SK-N-SH (cell line): ENCODE results near the gene KBTBD13. TPM values are rescaled to one million over a fixed set of nuclear protein-coding genes. Genes with fewer than 3 reads are reported as not detected.

ENCODE experiments used
- CTCF ChIA-PET: fragments of 300-600, 350-600 bp; formaldehyde crosslinking; extraction: SDS; loops from one replicate; lab custom pipeline; 2021; lab: Yijun Ruan, JAX
- POLR2A ChIA-PET: fragments of 350-600 bp; sonication (Branson Sonifier 250); formaldehyde crosslinking; extraction: SDS; loops from one replicate; lab custom pipeline; 2020; ENCODE audit warnings: antibody characterized with exemption, inconsistent platforms; lab: Yijun Ruan, JAX
- DNase-seq: peaks from one replicate; pipeline ENCODE4 v3.0.0; 2012
- H2AFZ ChIP-seq: fragments of 200-600 bp; sonication (generic); 2 replicates; pipeline ENCODE4 v1.8.1; 2016; ENCODE audit warnings: antibody characterized with exemption, mild to moderate bottlenecking, low read depth
- H3F3A ChIP-seq: fragments of 200-600 bp; sonication (generic); replicated peaks from 2 replicates; pipeline ENCODE3; 2016; ENCODE audit warnings: antibody characterized with exemption, mild to moderate bottlenecking; ENCODE audit not compliant: insufficient read depth
- H3K27ac ChIP-seq, 2 experiments: fragments of 200-500 bp in 1 of 2; fragments of 200-600 bp in 1 of 2; sonication (Bioruptor generic) in 1 of 2; sonication (generic), shearing (Covaris generic) in 1 of 2; 2 replicates each; pipeline versions ENCODE4 v1.5.1 to v1.6.1; 2014 to 2016; ENCODE audit warnings: low read depth in 2 of 2, inconsistent platforms in 1 of 2, low read length in 1 of 2, mild to moderate bottlenecking in 1 of 2, mixed read lengths in 1 of 2
- H3K27me3 ChIP-seq: fragments of 200-600 bp; sonication (generic), shearing (Covaris generic); 2 replicates; pipeline ENCODE4 v1.6.1; 2016; ENCODE audit warnings: mixed run types; ENCODE audit not compliant: insufficient read depth
- H3K36me3 ChIP-seq, 2 experiments: fragments of 200-500 bp in 1 of 2; fragments of 200-600 bp in 1 of 2; sonication (Bioruptor generic) in 1 of 2; sonication (generic) in 1 of 2; replicated peaks in 1 of 2; 2 replicates each; pipeline versions ENCODE3 to v1.5.1; 2014 to 2016; ENCODE audit warnings: low read length in 1 of 2, mild to moderate bottlenecking in 1 of 2; ENCODE audit not compliant: insufficient read depth in 2 of 2, control insufficient read depth in 1 of 2
- H3K4me1 ChIP-seq, 2 experiments: fragments of 200-500 bp in 1 of 2; fragments of 200-600 bp in 1 of 2; sonication (Bioruptor generic) in 1 of 2; sonication (generic), shearing (Covaris generic) in 1 of 2; 2 replicates each; pipeline versions ENCODE4 v1.5.1 to v1.6.1; 2014 to 2016; ENCODE audit warnings: low read depth in 1 of 2, low read length in 1 of 2, mixed run types in 1 of 2; ENCODE audit not compliant: insufficient read depth in 2 of 2, control insufficient read depth in 1 of 2
- H3K4me2 ChIP-seq: fragments of 200-600 bp; sonication (generic), shearing (Covaris generic); 2 replicates; pipeline ENCODE4 v1.6.1; 2017; ENCODE audit warnings: mixed run types
- H3K4me3 ChIP-seq, 2 experiments: fragments of 200-500 bp in 1 of 2; fragments of 200-600 bp in 1 of 2; sonication (Bioruptor generic) in 1 of 2; sonication (generic), shearing (Covaris generic) in 1 of 2; 2 replicates each; pipeline versions ENCODE4 v1.5.1 to v1.8.1; 2014 to 2016; ENCODE audit warnings: low read depth in 2 of 2, inconsistent platforms in 1 of 2, low read length in 1 of 2, mild to moderate bottlenecking in 1 of 2, mixed read lengths in 1 of 2, moderate library complexity in 1 of 2
- H3K79me2 ChIP-seq: fragments of 200-600 bp; sonication (generic); 2 replicates; pipeline ENCODE4 v1.8.1; 2017; ENCODE audit warnings: mild to moderate bottlenecking; ENCODE audit not compliant: insufficient read depth
- H3K9ac ChIP-seq: fragments of 200-600 bp; sonication (generic); 2 replicates; pipeline ENCODE4 v1.6.1; 2017; ENCODE audit warnings: mixed run types
- H3K9me2 ChIP-seq: fragments of 200-600 bp; sonication (generic); 2 replicates; pipeline ENCODE4 v1.6.1; 2017; ENCODE audit warnings: mixed run types
- H3K9me3 ChIP-seq: fragments of 200-600 bp; sonication (generic); 2 replicates; pipeline ENCODE4 v1.6.1; 2017; ENCODE audit warnings: mixed run types, mild to moderate bottlenecking, moderate library complexity
- H4K20me1 ChIP-seq: fragments of 200-600 bp; sonication (generic); 2 replicates; pipeline ENCODE4 v1.6.1; 2017; ENCODE audit warnings: mild to moderate bottlenecking, mixed run types; ENCODE audit not compliant: insufficient read depth
- CHD2 ChIP-seq: fragments of 150-350 bp; IDR thresholded peaks from 2 replicates; pipeline ENCODE4 v1.6.1; 2018; ENCODE audit warnings: low read length; ENCODE audit not compliant: partially characterized antibody
- CTCF ChIP-seq: fragments of 200-600 bp; sonication (generic); IDR thresholded peaks from 2 replicates; pipeline ENCODE4 v1.6.1; 2017; ENCODE audit warnings: antibody characterized with exemption, mild to moderate bottlenecking, moderate library complexity
- ELF1 ChIP-seq: IDR thresholded peaks from 2 replicates; pipeline ENCODE4 v1.4.0; 2012
- FOSL2 ChIP-seq: IDR thresholded peaks from 2 replicates; pipeline ENCODE4 v1.4.0; 2012; ENCODE audit warnings: low read depth, mild to moderate bottlenecking, moderate library complexity, borderline replicate concordance
- MAX ChIP-seq: IDR thresholded peaks from 2 replicates; pipeline ENCODE4 v1.4.0; 2012; ENCODE audit warnings: low read depth
- NFIC ChIP-seq: IDR thresholded peaks from 2 replicates; pipeline ENCODE4 v1.4.0; 2012; ENCODE audit warnings: borderline replicate concordance
- RAD21 ChIP-seq: IDR thresholded peaks from 2 replicates; pipeline ENCODE4 v1.6.1; 2012; ENCODE audit warnings: mild to moderate bottlenecking, low read length
- TAF1 ChIP-seq: IDR thresholded peaks from 2 replicates; pipeline ENCODE4 v1.6.1; 2012; ENCODE audit warnings: low read depth, mild to moderate bottlenecking, low read length, moderate library complexity, borderline replicate concordance
- TEAD4 ChIP-seq: IDR thresholded peaks from 2 replicates; pipeline ENCODE4 v1.4.0; 2012; ENCODE audit warnings: mild to moderate bottlenecking, borderline replicate concordance; ENCODE audit not compliant: insufficient read depth
- WGBS: methylation state at CpG from one replicate; pipeline ENCODE4 v1.1.6; 2017; ENCODE audit warnings: low lambda C conversion rate; 5-methylcytosine and 5-hydroxymethylcytosine counted together
- polyA plus RNA-seq, 3 experiments: library from polyadenylated mRNA; depleted of rRNA; stranded (reverse); fragments of >200 nt; gene quantifications; 2 replicates each; pipeline ENCODE4 v1.2.3, GENCODE V29; 2012

Gene KBTBD13
- polyA plus RNA-seq, 1 of the 3 experiments (the other 2 are of a cell fraction) = not detected

GRCh38 chr15:65062726-65063125 lies 13.8 kb upstream of the KBTBD13 start:
- Histone ChIP-seq H3K4me3 (no peak overlapping the region), H3F3A (peaks cover 4% of the 10 kb centered on the region), H3K36me3 (no peaks in the 10 kb centered on the region), H3K9ac (no peak overlapping the region), H4K20me1 (no peaks in the 10 kb centered on the region), H3K4me1 (no peaks in the 10 kb centered on the region; a peak in 1 of 4 replicates), H3K9me2 (no peaks in the 10 kb centered on the region), H3K27ac (no peak overlapping the region), H3K9me3 (no peaks in the 10 kb centered on the region), H3K79me2 (no peaks in the 10 kb centered on the region), H2AFZ (no peak overlapping the region), H3K4me2 (no peak overlapping the region), H3K27me3 (peaks cover 9% of the 10 kb centered on the region; the same call in 1 of the 2 replicates)
- CTCF ChIA-PET = interaction anchor here (1.1 to 9.5 kb wide), 4 partner anchors 9 to 39 kb away, joined by 3 to 88 read pairs (median 8); no protein-coding TSS in a partner anchor
- POLR2A ChIA-PET = no interaction called here
- 66% methylated on average over 3 of the region's 5 CpGs for WGBS
- TF ChIP-seq NFIC (no peak), TEAD4 (no peak), CTCF (no peak), FOSL2 (no peak), ELF1 (no peak), MAX (no peak)
- DNase-seq = no peak

GRCh38 chr15:65066001-65066634 lies 10.4 kb upstream of the KBTBD13 start:
- Histone ChIP-seq H3K4me2 (no peak overlapping the region), H3K9me3 (no peaks in the 10 kb centered on the region), H3K27me3 (peaks cover 9% of the 10 kb centered on the region; the same call in 1 of the 2 replicates), H3K4me1 (peaks cover 0 to under 1% of the 10 kb centered on the region in 2 experiments; a peak in 1 of 4 replicates), H3K9me2 (no peaks in the 10 kb centered on the region), H3K36me3 (no peaks in the 10 kb centered on the region), H3K27ac (no peak overlapping the region), H4K20me1 (no peaks in the 10 kb centered on the region), H3K4me3 (no peak overlapping the region), H3K79me2 (no peaks in the 10 kb centered on the region), H2AFZ (no peak overlapping the region), H3F3A (peaks cover 4% of the 10 kb centered on the region), H3K9ac (no peak overlapping the region)
- ChIA-PET POLR2A (no interaction called here), CTCF (interaction anchor here (0.9 to 9.5 kb wide), 6 partner anchors 12 to 50 kb away, joined by 3 to 88 read pairs (median 4); no protein-coding TSS in a partner anchor)
- DNase-seq = no peak
- WGBS = 79% methylated on average over 3 of the region's 3 CpGs
- no peak for TF ChIP-seq TAF1
- TF ChIP-seq CHD2 = no peak
- no peak for TF ChIP-seq NFIC
- no peak for TF ChIP-seq RAD21
